PC-3 (cell line): ENCODE measurements around the gene LAMA3.

Experiments used
- CTCF ChIP-seq: fragments of 300-600 bp; sonication (generic); conservative IDR thresholded peaks from 2 replicates; pipeline ENCODE4 v1.5.1; 2017; ENCODE audit warnings: antibody characterized with exemption, low read depth, mild to moderate bottlenecking, low read length
- EZH2 ChIP-seq: fragments of 300-600 bp; sonication (generic); IDR thresholded peaks from one replicate; pipeline ENCODE4 v1.6.1; 2017; ENCODE audit warnings: antibody characterized with exemption, mild to moderate bottlenecking, low read length; ENCODE audit not compliant: unreplicated experiment
- EZH2phosphoT487 ChIP-seq: fragments of 300-600 bp; sonication (generic); IDR thresholded peaks from 2 replicates; pipeline ENCODE4 v1.6.1; 2018; ENCODE audit warnings: mild to moderate bottlenecking, antibody characterized with exemption, low read length, borderline replicate concordance

DNA sequence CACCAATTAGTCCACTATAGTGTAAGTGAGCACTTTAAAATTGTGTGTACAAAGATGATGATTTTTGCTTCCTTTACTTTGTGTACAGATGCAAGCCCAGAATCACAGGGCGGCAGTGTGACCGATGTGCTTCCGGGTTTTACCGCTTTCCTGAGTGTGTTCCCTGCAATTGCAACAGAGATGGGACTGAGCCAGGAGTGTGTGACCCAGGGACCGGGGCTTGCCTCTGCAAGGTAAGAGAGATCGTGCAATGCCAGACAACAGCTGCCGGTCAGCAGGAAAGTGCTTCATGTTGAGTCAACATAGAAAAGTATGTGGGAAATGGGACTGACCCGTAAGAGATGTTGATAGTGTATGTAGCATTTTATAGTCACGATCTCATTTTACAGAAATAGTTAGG, 168.5 kb downstream of the LAMA3 start:
- no peak for TF ChIP-seq EZH2phosphoT487
- no peak for TF ChIP-seq EZH2
- TF ChIP-seq CTCF: no peak
